Measurements from ENCODE around the gene PRDM8.

GRCh38 chr4:80161413-80162058, 35.8 kb upstream of the PRDM8 start:
- TF ChIP-seq CTCF (IDR thresholded peaks at IDR 0.05; ENCODE audit: insufficient read depth, low read length, poor library complexity, severe bottlenecking) (no peak), EZH2phosphoT487 (conservative IDR thresholded peaks at IDR 0.05; ENCODE audit: low read length) (no peak)
